ENCODE measurements around the gene PPM1H.
"Not testable (repeated sequence)": the region's sequence is repeated elsewhere in the genome, so short reads cannot be mapped to it uniquely, and the experiment has no call there.

The PPM1H gene

DNA sequence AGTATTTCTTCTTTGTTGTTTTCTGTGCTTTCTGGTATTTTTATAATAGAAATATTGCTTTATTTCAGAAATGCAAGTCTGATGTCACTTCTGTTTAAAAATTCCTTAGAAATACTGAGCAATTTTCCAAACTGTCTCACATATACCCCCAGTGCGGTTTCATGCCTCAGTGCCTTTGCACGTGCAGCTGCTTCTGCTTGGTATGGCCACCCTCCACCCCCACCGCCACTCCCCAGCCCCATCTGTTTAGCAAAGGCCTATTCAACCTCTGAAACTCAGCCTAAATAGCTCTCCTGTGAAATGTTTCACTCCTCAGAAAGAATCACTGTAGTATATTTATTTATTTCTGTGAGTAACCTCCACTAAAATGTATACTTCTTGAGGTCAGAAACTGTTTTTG lies 52.3 kb downstream of the PPM1H start:
- no peaks in the 10 kb centered on the region for H3K9me3 ChIP-seq (ENCODE audit: control insufficient read depth, low read depth, low read length)
- H3K27ac ChIP-seq (ENCODE audit: low read length) = no peak overlapping the region
- no peaks in the 10 kb centered on the region for H3K27me3 ChIP-seq (ENCODE audit: control insufficient read depth, insufficient read depth, low read length)
- H3K4me1 ChIP-seq (ENCODE audit: control insufficient read depth, low read depth, low read length) = no peaks in the 10 kb centered on the region
- no peak overlapping the region for H3K4me3 ChIP-seq (ENCODE audit: low read length)
- no peaks in the 10 kb centered on the region for H3K36me3 ChIP-seq (ENCODE audit: control insufficient read depth, low read depth, low read length)
- H3K9ac ChIP-seq (ENCODE audit: low read length) = no peak overlapping the region

DNA sequence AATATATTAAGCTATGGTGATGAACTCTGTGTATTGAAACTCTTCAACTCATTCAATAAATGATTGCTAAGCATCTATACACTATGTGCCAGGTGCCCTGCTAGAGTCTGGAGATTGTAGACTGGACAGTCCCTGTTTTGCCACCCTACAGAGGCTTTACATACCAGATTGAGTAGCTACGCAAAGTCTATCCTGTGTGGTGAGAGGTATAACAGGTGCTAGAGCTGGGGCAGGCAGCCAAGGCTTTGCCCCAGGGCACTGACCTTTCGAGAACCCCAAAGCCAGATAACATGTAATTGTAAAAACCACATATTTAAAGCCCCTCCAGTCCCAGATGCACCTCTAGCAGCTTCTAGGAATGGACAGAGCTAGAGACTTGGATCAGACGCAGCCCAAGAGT lies 52.8 kb downstream of the PPM1H start:
- no peaks in the 10 kb centered on the region for H3K4me1 ChIP-seq (ENCODE audit: control insufficient read depth, low read depth, low read length)
- no peaks in the 10 kb centered on the region for H3K27me3 ChIP-seq (ENCODE audit: control insufficient read depth, insufficient read depth, low read length)
- no peak overlapping the region for H3K27ac ChIP-seq (ENCODE audit: low read length)
- no peaks in the 10 kb centered on the region for H3K36me3 ChIP-seq (ENCODE audit: control insufficient read depth, low read depth, low read length)
- H3K9ac ChIP-seq (ENCODE audit: low read length) = no peak overlapping the region
- no peaks in the 10 kb centered on the region for H3K9me3 ChIP-seq (ENCODE audit: control insufficient read depth, low read depth, low read length)
- H3K4me3 ChIP-seq (ENCODE audit: low read length) = no peak overlapping the region

DNA sequence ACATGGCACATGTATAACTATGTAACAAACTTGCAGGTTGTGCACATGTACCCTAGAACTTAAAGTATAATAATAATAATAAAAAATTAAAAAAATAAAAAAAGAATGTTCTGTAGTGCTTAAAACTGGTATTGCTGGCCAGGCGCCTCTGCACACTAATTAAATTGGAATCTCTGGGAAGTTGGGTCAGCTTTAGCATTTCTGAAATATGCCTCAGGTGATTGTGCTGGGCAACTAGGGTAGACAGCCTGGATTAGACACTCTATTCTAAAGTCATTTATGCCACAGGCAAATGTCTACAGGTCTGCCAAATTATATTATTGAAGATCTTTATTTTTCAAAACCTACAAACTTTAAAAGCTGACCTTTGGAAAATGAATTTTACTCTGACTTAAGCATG lies 55.3 kb downstream of the PPM1H start:
- no peak overlapping the region for H3K27ac ChIP-seq (ENCODE audit: low read length)
- no peaks in the 10 kb centered on the region for H3K27me3 ChIP-seq (ENCODE audit: control insufficient read depth, insufficient read depth, low read length)
- H3K4me3 ChIP-seq (ENCODE audit: low read length) = no peak overlapping the region
- no peaks in the 10 kb centered on the region for H3K4me1 ChIP-seq (ENCODE audit: control insufficient read depth, low read depth, low read length)
- H3K9me3 ChIP-seq (ENCODE audit: control insufficient read depth, low read depth, low read length) = no peaks in the 10 kb centered on the region
- no peak overlapping the region for H3K9ac ChIP-seq (ENCODE audit: low read length)
- H3K36me3 ChIP-seq (ENCODE audit: control insufficient read depth, low read depth, low read length) = no peaks in the 10 kb centered on the region

DNA sequence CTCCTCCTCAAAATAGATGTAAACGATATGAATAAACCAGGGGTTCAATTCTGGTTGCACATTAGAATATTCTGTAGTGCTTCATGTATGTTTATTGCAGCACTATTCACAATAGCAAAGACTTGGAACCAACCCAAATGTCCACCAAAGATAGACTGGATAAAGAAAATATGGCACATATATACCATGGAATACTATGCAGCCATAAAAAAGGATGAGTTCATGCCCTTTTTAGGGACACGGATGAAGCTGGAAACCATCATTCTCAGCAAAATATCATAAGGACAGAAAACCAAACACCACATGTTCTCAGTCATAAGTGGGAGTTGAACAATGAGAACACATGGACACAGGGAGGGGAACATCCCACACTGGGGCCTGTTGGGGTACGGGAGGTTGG lies 55.7 kb downstream of the PPM1H start:
- not testable (repeated sequence) for H3K36me3 ChIP-seq (ENCODE audit: control insufficient read depth, low read depth, low read length); H3K9me3 ChIP-seq (ENCODE audit: control insufficient read depth, low read depth, low read length); H3K4me3 ChIP-seq (ENCODE audit: low read length); H3K4me1 ChIP-seq (ENCODE audit: control insufficient read depth, low read depth, low read length); H3K27me3 ChIP-seq (ENCODE audit: control insufficient read depth, insufficient read depth, low read length); H3K27ac ChIP-seq (ENCODE audit: low read length); H3K9ac ChIP-seq (ENCODE audit: low read length)

DNA sequence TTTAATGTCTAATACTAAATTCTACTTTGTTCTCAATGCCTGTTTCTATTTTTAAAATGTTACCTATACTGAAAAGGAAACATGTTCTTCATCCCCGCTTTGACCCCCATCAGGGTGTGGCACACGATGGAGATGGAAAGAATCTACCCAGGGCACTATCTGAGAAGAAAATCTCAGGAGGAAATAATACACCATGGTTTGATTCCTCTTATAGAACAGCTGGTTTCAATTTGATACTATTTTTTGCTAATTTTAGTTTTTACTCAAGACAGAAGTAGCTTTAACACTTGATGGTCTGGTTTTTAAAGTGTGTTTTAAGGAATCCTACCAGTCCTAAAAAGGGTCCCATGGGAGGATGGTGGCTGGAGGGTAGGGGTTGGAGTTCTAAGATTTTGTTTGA lies 56.7 kb downstream of the PPM1H start:
- Histone ChIP-seq H3K27me3 (ENCODE audit: control insufficient read depth, insufficient read depth, low read length) (no peaks in the 10 kb centered on the region), H3K36me3 (ENCODE audit: control insufficient read depth, low read depth, low read length) (no peaks in the 10 kb centered on the region), H3K27ac (ENCODE audit: low read length) (no peak overlapping the region), H3K4me1 (ENCODE audit: control insufficient read depth, low read depth, low read length) (no peaks in the 10 kb centered on the region), H3K9me3 (ENCODE audit: control insufficient read depth, low read depth, low read length) (no peaks in the 10 kb centered on the region), H3K9ac (ENCODE audit: low read length) (no peak overlapping the region), H3K4me3 (ENCODE audit: low read length) (no peak overlapping the region)

DNA sequence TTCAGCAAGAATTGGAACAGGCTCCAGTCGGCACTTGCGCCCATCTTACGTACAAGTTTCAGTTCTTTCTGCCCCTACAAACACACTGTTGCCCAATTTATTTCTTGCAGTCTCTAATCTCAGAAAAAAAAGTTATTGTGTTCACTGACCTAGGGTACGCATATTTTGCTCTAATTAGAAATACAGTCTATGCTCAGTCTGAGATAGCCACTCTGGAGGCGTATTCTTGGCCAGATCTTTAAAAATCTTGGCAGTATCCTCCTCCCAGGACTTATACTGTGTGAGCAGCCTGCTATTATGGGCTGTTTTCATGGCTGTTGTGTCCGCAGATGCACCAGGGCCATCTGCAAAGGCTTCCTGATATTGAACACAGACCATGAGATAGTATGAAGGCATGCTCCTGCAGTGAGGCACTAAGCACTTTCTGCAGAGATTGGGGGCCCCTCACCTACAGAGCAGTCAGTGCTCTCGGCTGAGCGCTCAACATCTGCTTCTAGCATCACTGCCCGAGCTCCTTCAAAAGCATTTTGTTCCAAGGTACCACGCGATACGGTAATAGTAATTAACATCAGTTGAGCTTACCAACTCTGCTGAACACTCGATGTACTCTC lies 57.9 kb downstream of the PPM1H start:
- Histone ChIP-seq H3K9ac (ENCODE audit: low read length) (no peak overlapping the region), H3K27ac (ENCODE audit: low read length) (no peak overlapping the region), H3K27me3 (ENCODE audit: control insufficient read depth, insufficient read depth, low read length) (no peaks in the 10 kb centered on the region), H3K4me3 (ENCODE audit: low read length) (no peak overlapping the region), H3K36me3 (ENCODE audit: control insufficient read depth, low read depth, low read length) (no peaks in the 10 kb centered on the region), H3K4me1 (ENCODE audit: control insufficient read depth, low read depth, low read length) (no peaks in the 10 kb centered on the region), H3K9me3 (ENCODE audit: control insufficient read depth, low read depth, low read length) (no peaks in the 10 kb centered on the region)

DNA sequence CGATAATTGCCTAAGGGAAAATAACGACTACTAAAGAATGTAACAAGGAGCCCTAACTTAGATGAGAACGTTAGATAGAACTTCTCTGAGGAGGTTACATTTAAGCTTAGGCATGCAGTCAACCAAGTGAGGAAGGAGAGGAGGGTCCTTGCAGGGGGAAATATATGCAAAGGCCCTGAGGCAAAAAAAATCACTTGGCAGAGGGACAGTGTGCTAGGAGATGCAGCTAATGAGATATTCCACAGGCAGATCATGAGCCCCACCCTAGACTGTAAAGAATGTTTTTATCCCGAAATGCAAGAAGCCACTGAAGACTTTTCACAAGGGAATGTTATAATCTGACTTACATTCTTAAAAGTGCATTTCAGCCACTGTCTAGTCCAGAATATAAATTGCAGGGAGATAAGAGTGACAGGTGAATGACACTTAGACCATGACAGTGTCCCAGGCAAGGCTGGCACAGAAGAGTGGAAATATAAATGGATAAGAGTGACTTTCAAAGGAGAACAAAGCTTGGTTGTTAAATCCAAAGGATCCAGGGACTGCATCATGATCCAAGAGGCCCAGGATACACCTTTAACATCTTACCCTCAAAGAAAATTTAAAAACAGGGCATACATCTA lies 61.0 kb downstream of the PPM1H start:
- H3K27me3 ChIP-seq (ENCODE audit: control insufficient read depth, insufficient read depth, low read length) = no peaks in the 10 kb centered on the region
- H3K4me3 ChIP-seq (ENCODE audit: low read length) = no peak overlapping the region
- no peaks in the 10 kb centered on the region for H3K36me3 ChIP-seq (ENCODE audit: control insufficient read depth, low read depth, low read length)
- no peak overlapping the region for H3K27ac ChIP-seq (ENCODE audit: low read length)
- H3K4me1 ChIP-seq (ENCODE audit: control insufficient read depth, low read depth, low read length) = no peaks in the 10 kb centered on the region
- H3K9ac ChIP-seq (ENCODE audit: low read length) = no peak overlapping the region
- no peaks in the 10 kb centered on the region for H3K9me3 ChIP-seq (ENCODE audit: control insufficient read depth, low read depth, low read length)

DNA sequence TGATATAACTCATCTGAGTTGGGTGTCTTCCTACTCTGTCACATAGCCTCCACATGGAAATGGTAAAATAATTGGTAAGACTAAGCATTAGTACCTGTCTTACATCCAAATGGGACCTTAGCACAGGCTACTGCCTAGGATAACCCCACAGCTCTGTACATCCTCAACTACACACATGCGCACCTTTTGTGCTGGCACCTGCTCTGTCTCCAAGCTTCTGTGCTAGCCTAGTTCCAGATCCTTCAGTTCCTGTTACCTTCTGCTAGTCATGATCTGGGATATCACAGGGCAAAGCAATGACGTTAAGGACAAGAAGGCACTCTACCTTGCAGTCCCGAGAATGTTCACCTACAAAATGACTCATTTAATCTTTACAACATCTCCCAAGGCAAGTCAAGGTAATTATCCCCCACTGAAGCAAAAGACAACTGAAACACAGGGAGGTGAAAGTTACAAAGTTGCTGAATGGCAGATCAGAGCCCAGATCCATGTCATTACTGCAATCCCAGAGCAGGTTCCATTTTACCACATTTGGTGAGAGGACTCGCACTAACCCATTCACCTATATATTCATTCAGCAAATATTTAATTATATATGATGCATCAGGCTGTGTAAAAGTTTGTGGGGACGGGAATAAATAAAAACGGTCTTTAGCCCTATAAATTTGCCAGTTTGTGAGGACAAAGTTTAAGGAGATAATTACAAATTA lies 61.7 kb downstream of the PPM1H start:
- Histone ChIP-seq H3K36me3 (ENCODE audit: control insufficient read depth, low read depth, low read length) (no peaks in the 10 kb centered on the region), H3K27ac (ENCODE audit: low read length) (no peak overlapping the region), H3K9ac (ENCODE audit: low read length) (no peak overlapping the region), H3K9me3 (ENCODE audit: control insufficient read depth, low read depth, low read length) (no peaks in the 10 kb centered on the region), H3K4me3 (ENCODE audit: low read length) (no peak overlapping the region), H3K4me1 (ENCODE audit: control insufficient read depth, low read depth, low read length) (no peaks in the 10 kb centered on the region), H3K27me3 (ENCODE audit: control insufficient read depth, insufficient read depth, low read length) (no peaks in the 10 kb centered on the region)

DNA sequence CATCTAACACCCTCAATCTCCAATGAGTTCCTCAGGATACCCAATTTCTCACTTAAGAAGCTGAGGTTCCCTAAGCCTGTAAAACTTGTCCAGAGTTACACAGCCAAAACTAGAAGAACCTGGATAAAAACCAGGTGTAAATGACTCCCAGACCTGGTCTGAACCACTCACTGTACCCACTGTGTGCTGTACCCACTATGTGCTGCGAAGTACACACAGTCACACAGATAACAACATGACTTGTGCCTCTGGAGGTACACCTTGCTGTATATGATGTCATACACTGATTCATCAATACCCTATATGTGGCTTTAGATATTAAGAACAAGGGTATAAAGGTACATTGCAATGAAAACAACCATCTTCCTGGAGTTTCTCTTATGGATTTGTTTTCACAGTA lies 66.1 kb downstream of the PPM1H start:
- Histone ChIP-seq H3K27ac (ENCODE audit: low read length) (no peak overlapping the region), H3K4me3 (ENCODE audit: low read length) (no peak overlapping the region), H3K9ac (ENCODE audit: low read length) (no peak overlapping the region), H3K36me3 (ENCODE audit: control insufficient read depth, low read depth, low read length) (no peaks in the 10 kb centered on the region), H3K9me3 (ENCODE audit: control insufficient read depth, low read depth, low read length) (no peaks in the 10 kb centered on the region), H3K4me1 (ENCODE audit: control insufficient read depth, low read depth, low read length) (peaks cover 15% of the 10 kb centered on the region), H3K27me3 (ENCODE audit: control insufficient read depth, insufficient read depth, low read length) (no peaks in the 10 kb centered on the region)

DNA sequence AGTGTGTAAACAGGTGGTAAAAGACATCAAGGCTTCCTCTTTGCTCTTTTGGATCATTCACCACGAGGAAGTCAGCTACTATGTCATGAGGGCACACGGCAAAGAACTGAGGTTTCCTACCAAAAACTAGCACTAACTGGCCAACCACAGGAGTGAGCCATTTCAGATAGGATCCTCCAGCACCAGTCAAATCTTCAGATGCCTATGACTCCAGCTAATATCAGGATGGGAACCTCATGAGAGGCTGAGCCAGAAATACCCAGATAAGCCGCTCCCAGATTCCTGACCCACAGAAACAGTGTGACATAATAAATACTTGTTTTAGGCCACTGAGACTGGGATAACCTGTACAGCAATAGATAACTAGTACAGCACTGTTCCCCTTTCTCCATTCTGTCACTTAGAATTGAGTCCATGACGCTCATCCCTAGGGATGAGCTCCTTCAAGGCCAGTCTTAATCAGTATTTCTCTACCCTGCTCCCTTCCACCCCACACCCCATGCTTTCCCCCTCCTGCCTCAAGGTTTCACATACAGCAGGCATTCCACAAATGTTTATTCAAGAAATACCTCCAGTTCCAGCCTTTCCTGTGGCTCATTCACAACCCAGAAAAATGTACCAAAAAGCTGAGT lies 68.4 kb downstream of the PPM1H start:
- H3K4me1 ChIP-seq (ENCODE audit: control insufficient read depth, low read depth, low read length) = peaks cover 27% of the 10 kb centered on the region

DNA sequence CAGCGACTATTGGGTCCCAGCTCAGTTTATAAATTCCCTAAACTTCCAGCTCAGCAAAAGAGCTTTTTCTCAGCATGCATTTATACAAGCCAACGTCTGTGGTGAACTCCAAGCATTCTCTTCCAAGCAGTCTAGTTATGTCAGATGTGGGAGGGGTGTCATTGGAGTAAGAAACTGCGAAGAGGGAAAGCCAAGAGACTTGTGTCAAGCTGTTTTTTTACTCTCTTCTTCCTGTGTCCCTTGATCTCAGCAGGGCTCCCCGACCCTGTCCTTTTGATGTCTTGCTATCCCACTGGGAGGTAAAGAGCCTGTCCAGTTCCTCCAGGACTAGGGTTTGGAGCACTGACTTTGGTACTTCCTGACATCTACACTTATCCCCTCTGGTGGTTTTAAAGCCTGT lies 69.0 kb downstream of the PPM1H start:
- Histone ChIP-seq H3K36me3 (ENCODE audit: control insufficient read depth, low read depth, low read length) (no peaks in the 10 kb centered on the region), H3K4me1 (ENCODE audit: control insufficient read depth, low read depth, low read length) (peaks cover 27% of the 10 kb centered on the region), H3K27ac (ENCODE audit: low read length) (no peak overlapping the region), H3K9ac (ENCODE audit: low read length) (no peak overlapping the region), H3K27me3 (ENCODE audit: control insufficient read depth, insufficient read depth, low read length) (no peaks in the 10 kb centered on the region), H3K4me3 (ENCODE audit: low read length) (no peak overlapping the region), H3K9me3 (ENCODE audit: control insufficient read depth, low read depth, low read length) (no peaks in the 10 kb centered on the region)

More for the DNA sequence above, 68.4 kb downstream of the PPM1H start:
- H3K36me3 ChIP-seq (ENCODE audit: control insufficient read depth, low read depth, low read length) = no peaks in the 10 kb centered on the region
- no peaks in the 10 kb centered on the region for H3K9me3 ChIP-seq (ENCODE audit: control insufficient read depth, low read depth, low read length)
- no peak overlapping the region for H3K4me3 ChIP-seq (ENCODE audit: low read length)
- no peak overlapping the region for H3K9ac ChIP-seq (ENCODE audit: low read length)
- H3K27me3 ChIP-seq (ENCODE audit: control insufficient read depth, insufficient read depth, low read length) = no peaks in the 10 kb centered on the region
- H3K27ac ChIP-seq (ENCODE audit: low read length) = no peak overlapping the region
